ENCODE results near the gene MRPS30. TPM values are rescaled to one million over a fixed set of nuclear protein-coding genes. Genes with fewer than 3 reads are reported as not detected.

The MRPS30 gene
- total and polyA plus RNA-seq, 2 of the 13 experiments (the other 11 are each of a cell fraction or from before 2014, with no cell fraction given): 36.4 to 67.6 TPM

DNA sequence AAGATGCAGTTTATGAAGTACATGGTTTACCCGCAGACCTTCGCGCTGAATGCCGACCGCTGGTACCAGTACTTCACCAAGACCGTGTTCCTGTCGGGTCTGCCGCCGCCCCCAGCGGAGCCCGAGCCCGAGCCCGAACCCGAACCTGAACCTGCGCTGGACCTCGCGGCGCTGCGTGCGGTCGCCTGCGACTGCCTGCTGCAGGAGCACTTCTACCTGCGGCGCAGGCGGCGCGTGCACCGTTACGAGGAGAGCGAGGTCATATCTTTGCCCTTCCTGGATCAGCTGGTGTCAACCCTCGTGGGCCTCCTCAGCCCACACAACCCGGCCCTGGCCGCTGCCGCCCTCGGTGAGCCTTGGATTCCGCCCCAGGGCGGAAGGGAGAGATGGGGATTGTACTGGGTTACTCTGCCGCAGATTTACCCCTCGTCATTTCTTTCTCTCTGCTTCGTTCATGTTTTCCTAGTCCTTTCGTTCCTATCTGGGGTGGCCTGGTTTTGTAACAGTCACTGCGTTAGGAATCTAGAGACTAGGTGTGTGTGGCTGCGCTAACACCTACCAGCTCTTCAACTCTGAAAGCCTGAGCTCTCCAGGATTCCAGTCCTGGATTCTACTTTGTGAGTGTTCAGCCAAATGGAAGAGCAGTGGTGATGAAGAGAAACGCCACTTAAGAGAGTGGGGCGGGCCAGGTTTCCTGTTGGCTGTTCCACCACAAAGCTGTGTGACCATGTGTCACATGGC lies 638 bp downstream of the MRPS30 start (continued):
- TF ChIP-seq, protein P1, sequence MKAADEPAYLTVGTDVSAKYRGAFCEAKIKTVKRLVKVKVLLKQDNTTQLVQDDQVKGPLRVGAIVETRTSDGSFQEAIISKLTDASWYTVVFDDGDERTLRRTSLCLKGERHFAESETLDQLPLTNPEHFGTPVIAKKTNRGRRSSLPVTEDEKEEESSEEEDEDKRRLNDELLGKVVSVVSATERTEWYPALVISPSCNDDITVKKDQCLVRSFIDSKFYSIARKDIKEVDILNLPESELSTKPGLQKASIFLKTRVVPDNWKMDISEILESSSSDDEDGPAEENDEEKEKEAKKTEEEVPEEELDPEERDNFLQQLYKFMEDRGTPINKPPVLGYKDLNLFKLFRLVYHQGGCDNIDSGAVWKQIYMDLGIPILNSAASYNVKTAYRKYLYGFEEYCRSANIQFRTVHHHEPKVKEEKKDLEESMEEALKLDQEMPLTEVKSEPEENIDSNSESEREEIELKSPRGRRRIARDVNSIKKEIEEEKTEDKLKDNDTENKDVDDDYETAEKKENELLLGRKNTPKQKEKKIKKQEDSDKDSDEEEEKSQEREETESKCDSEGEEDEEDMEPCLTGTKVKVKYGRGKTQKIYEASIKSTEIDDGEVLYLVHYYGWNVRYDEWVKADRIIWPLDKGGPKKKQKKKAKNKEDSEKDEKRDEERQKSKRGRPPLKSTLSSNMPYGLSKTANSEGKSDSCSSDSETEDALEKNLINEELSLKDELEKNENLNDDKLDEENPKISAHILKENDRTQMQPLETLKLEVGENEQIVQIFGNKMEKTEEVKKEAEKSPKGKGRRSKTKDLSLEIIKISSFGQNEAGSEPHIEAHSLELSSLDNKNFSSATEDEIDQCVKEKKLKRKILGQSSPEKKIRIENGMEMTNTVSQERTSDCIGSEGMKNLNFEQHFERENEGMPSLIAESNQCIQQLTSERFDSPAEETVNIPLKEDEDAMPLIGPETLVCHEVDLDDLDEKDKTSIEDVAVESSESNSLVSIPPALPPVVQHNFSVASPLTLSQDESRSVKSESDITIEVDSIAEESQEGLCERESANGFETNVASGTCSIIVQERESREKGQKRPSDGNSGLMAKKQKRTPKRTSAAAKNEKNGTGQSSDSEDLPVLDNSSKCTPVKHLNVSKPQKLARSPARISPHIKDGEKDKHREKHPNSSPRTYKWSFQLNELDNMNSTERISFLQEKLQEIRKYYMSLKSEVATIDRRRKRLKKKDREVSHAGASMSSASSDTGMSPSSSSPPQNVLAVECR (CRISPR knock-in tag; IDR thresholded peaks at IDR 0.05; ENCODE audit: borderline replicate concordance): peak; percentile 62; the same call in 1 of the 2 replicates
- peak; percentile 72; the same call in 1 of the 2 replicates for TF ChIP-seq KDM5A (IDR thresholded peaks at IDR 0.05; ENCODE audit: borderline replicate concordance, low read length)
- TF ChIP-seq KDM2A (CRISPR knock-in tag; IDR thresholded peaks at IDR 0.05; ENCODE audit: borderline replicate concordance, low read depth): peak; percentile 20; the same call in 1 of the 2 replicates
- TF ChIP-seq, protein P2, sequence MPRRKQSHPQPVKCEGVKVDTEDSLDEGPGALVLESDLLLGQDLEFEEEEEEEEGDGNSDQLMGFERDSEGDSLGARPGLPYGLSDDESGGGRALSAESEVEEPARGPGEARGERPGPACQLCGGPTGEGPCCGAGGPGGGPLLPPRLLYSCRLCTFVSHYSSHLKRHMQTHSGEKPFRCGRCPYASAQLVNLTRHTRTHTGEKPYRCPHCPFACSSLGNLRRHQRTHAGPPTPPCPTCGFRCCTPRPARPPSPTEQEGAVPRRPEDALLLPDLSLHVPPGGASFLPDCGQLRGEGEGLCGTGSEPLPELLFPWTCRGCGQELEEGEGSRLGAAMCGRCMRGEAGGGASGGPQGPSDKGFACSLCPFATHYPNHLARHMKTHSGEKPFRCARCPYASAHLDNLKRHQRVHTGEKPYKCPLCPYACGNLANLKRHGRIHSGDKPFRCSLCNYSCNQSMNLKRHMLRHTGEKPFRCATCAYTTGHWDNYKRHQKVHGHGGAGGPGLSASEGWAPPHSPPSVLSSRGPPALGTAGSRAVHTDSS (CRISPR knock-in tag; conservative IDR thresholded peaks at IDR 0.05): 0 out of 2 replicates have a peak, but pooled peaks have one; percentile 69
- 0 out of 2 replicates have a peak, but pooled peaks have one; percentile 55 for TF ChIP-seq PAWR (CRISPR knock-in tag; IDR thresholded peaks at IDR 0.05; ENCODE audit: borderline replicate concordance)
- TF ChIP-seq, protein P3, sequence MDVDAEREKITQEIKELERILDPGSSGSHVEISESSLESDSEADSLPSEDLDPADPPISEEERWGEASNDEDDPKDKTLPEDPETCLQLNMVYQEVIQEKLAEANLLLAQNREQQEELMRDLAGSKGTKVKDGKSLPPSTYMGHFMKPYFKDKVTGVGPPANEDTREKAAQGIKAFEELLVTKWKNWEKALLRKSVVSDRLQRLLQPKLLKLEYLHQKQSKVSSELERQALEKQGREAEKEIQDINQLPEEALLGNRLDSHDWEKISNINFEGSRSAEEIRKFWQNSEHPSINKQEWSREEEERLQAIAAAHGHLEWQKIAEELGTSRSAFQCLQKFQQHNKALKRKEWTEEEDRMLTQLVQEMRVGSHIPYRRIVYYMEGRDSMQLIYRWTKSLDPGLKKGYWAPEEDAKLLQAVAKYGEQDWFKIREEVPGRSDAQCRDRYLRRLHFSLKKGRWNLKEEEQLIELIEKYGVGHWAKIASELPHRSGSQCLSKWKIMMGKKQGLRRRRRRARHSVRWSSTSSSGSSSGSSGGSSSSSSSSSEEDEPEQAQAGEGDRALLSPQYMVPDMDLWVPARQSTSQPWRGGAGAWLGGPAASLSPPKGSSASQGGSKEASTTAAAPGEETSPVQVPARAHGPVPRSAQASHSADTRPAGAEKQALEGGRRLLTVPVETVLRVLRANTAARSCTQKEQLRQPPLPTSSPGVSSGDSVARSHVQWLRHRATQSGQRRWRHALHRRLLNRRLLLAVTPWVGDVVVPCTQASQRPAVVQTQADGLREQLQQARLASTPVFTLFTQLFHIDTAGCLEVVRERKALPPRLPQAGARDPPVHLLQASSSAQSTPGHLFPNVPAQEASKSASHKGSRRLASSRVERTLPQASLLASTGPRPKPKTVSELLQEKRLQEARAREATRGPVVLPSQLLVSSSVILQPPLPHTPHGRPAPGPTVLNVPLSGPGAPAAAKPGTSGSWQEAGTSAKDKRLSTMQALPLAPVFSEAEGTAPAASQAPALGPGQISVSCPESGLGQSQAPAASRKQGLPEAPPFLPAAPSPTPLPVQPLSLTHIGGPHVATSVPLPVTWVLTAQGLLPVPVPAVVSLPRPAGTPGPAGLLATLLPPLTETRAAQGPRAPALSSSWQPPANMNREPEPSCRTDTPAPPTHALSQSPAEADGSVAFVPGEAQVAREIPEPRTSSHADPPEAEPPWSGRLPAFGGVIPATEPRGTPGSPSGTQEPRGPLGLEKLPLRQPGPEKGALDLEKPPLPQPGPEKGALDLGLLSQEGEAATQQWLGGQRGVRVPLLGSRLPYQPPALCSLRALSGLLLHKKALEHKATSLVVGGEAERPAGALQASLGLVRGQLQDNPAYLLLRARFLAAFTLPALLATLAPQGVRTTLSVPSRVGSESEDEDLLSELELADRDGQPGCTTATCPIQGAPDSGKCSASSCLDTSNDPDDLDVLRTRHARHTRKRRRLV (CRISPR knock-in tag; IDR thresholded peaks at IDR 0.05): peak; percentile 53
- peak; percentile 8; the same call in 1 of the 2 replicates for TF ChIP-seq ZFP36L1 (CRISPR knock-in tag; IDR thresholded peaks at IDR 0.05)
- TF ChIP-seq, protein P4, sequence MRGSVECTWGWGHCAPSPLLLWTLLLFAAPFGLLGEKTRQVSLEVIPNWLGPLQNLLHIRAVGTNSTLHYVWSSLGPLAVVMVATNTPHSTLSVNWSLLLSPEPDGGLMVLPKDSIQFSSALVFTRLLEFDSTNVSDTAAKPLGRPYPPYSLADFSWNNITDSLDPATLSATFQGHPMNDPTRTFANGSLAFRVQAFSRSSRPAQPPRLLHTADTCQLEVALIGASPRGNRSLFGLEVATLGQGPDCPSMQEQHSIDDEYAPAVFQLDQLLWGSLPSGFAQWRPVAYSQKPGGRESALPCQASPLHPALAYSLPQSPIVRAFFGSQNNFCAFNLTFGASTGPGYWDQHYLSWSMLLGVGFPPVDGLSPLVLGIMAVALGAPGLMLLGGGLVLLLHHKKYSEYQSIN (CRISPR knock-in tag; IDR thresholded peaks at IDR 0.05; ENCODE audit: borderline replicate concordance): no peak
- TF ChIP-seq ZNF552 (CRISPR knock-in tag; IDR thresholded peaks at IDR 0.05; ENCODE audit: borderline replicate concordance): 0 out of 2 replicates have a peak, but pooled peaks have one; percentile 84
- TF ChIP-seq POLR2G (IDR thresholded peaks at IDR 0.05; ENCODE audit: low read depth, low read length): peak; percentile 58; the same call in 1 of the 2 replicates
- 0 out of 2 replicates have a peak, but pooled peaks have one; percentile 50 for TF ChIP-seq ZNF138 (CRISPR knock-in tag; IDR thresholded peaks at IDR 0.05; ENCODE audit: low read depth)
- peak; percentile 57; the same call in 1 of the 2 replicates for TF ChIP-seq MTA1 (CRISPR knock-in tag; IDR thresholded peaks at IDR 0.05; ENCODE audit: borderline replicate concordance)
- peak; percentile 57; the same call in 1 of the 2 replicates for TF ChIP-seq TOPORS (CRISPR knock-in tag; IDR thresholded peaks at IDR 0.05)
- 0 out of 2 replicates have a peak, but pooled peaks have one; percentile 41 for TF ChIP-seq ZNF776 (CRISPR knock-in tag; IDR thresholded peaks at IDR 0.05)
- 0 out of 2 replicates have a peak, but pooled peaks have one; percentile 45 for TF ChIP-seq ZNF383 (CRISPR knock-in tag; IDR thresholded peaks at IDR 0.05; ENCODE audit: borderline replicate concordance)

Data from HepG2 (cell line).